ENCODE data around the gene TMPRSS3. TPM values are rescaled to one million over a fixed set of nuclear protein-coding genes. Genes with fewer than 3 reads are reported as not detected.

TMPRSS3 gene
- total RNA-seq, 2 donors from 2014 or later = 0.19 to 8.4 TPM

- peak overlapping the region; percentile 85 for H3K4me3 Mint-ChIP-seq
- H3K27me3 Mint-ChIP-seq = peaks cover 19 to 31% of the 10 kb centered on the region in 2 donors
- DNase-seq (ENCODE audit: low spot score) (no peak), ATAC-seq (no peak)
- no peaks in the 10 kb centered on the region for H3K9me3 Mint-ChIP-seq
- peaks cover 67 to 82% of the 10 kb centered on the region in 2 donors for H3K4me1 Mint-ChIP-seq (ENCODE audit: low read depth in 2 of 2)
- peak overlapping the region; percentile 74 to 78 for H3K27ac Mint-ChIP-seq
- H3K36me3 Mint-ChIP-seq = peaks cover 23% of the 10 kb centered on the region
These were observed 27.8 kb upstream of the TMPRSS3 start for GRCh38 chr21:42423685-42424084.

DNA sequence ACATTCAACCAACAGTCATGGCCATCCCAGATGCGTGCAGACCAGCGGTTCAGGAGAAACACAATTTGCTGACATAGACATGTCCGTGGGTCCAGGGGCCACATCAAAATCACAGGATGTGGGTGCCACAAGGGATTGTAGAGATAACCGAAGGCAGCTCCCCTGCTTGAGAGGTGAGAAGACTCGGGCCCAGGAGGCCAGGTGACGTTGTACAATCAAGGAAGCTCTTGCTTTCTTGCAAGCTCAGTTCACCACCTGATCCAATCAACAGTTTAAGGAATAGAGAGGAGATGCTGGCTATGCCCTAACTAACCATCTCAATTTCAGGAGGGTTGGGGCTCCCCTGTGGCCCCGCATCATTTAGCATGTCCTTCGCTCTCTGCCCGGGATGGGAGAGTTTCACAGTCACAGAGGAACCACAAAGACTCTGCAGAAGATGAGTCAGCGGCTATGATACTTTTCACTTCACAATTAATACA lies 27.4 kb upstream of the TMPRSS3 start:
- Mint-ChIP-seq H3K36me3 (peaks cover 23% of the 10 kb centered on the region), H3K4me1 (ENCODE audit: low read depth in 2 of 2) (peaks cover 67 to 87% of the 10 kb centered on the region in 2 donors), H3K4me3 (peak overlapping the region; percentile 85), H3K9me3 (no peaks in the 10 kb centered on the region), H3K27me3 (peaks cover 19 to 35% of the 10 kb centered on the region in 2 donors), H3K27ac (peak overlapping the region; percentile 74 to 78)
- no peak for DNase-seq (ENCODE audit: low spot score)
- ATAC-seq = peak; percentile 66 to 68

- H3K27ac Mint-ChIP-seq = peak overlapping the region; percentile 43 to 51
- H3K9me3 Mint-ChIP-seq = no peaks in the 10 kb centered on the region
- H3K27me3 Mint-ChIP-seq = peaks cover 19 to 39% of the 10 kb centered on the region in 2 donors
- no peak for DNase-seq (ENCODE audit: low spot score)
- peaks cover 23% of the 10 kb centered on the region for H3K36me3 Mint-ChIP-seq
- no peak for ATAC-seq
- H3K4me1 Mint-ChIP-seq (ENCODE audit: low read depth in 2 of 2) = peaks cover 61 to 89% of the 10 kb centered on the region in 2 donors
- H3K4me3 Mint-ChIP-seq = peak overlapping the region; percentile 46
These were observed 25.4 kb upstream of the TMPRSS3 start for GRCh38 chr21:42421018-42421793.

- no peak for DNase-seq (ENCODE audit: low spot score)
- peak overlapping the region in 1 of 2 donors; percentile 9 for H3K27ac Mint-ChIP-seq
- H3K4me1 Mint-ChIP-seq (ENCODE audit: low read depth in 2 of 2) = peaks cover 55 to 84% of the 10 kb centered on the region in 2 donors
- no peaks in the 10 kb centered on the region for H3K9me3 Mint-ChIP-seq
- no peak overlapping the region for H3K4me3 Mint-ChIP-seq
- peaks cover 20% of the 10 kb centered on the region for H3K36me3 Mint-ChIP-seq
- peaks cover 19 to 33% of the 10 kb centered on the region in 2 donors for H3K27me3 Mint-ChIP-seq
- ATAC-seq = no peak
These were observed 24.0 kb upstream of the TMPRSS3 start for GRCh38 chr21:42419845-42420244.

DNA sequence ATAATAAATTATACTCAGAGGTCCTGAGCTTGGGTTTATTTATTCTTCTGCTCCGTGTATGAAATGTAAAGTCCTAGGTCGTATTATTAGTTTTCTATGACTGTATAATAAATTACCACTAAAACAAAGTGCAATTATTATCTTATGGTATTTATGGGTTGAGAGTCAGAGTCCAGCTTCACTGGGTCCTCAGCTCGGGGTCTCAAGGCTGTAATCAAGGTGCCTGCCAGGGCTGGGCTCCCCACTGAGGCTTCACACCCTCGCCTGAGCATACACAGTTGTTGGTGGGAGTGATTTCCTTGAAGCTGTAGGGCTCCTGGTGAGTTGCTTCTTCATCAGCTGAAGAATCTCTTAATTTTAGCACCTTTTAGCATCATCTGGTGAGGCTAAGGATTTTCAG lies 23.0 kb upstream of the TMPRSS3 start:
- peaks cover 20% of the 10 kb centered on the region for H3K36me3 Mint-ChIP-seq
- peaks cover 19 to 33% of the 10 kb centered on the region in 2 donors for H3K27me3 Mint-ChIP-seq
- peak overlapping the region in 1 of 2 donors; percentile 9 for H3K27ac Mint-ChIP-seq

GRCh38 chr21:42417533-42417932 lies 21.7 kb upstream of the TMPRSS3 start:
- no peak for DNase-seq (ENCODE audit: low spot score)
- peak in 1 of 2 donors; percentile 63 for ATAC-seq
- peaks cover 36 to 76% of the 10 kb centered on the region in 2 donors for H3K4me1 Mint-ChIP-seq (ENCODE audit: low read depth in 2 of 2)
- peak overlapping the region in 1 of 2 donors; percentile 88 for H3K27ac Mint-ChIP-seq
- H3K9me3 Mint-ChIP-seq = no peaks in the 10 kb centered on the region
- peaks cover 19 to 33% of the 10 kb centered on the region in 2 donors for H3K27me3 Mint-ChIP-seq
- peak overlapping the region; percentile 49 for H3K4me3 Mint-ChIP-seq
- H3K36me3 Mint-ChIP-seq = peaks cover 20% of the 10 kb centered on the region

More for the DNA sequence above, 23.0 kb upstream of the TMPRSS3 start:
- Mint-ChIP-seq H3K4me3 (no peak overlapping the region), H3K4me1 (ENCODE audit: low read depth in 2 of 2) (peaks cover 49 to 82% of the 10 kb centered on the region in 2 donors), H3K9me3 (no peaks in the 10 kb centered on the region)
- no peak for ATAC-seq
- DNase-seq (ENCODE audit: low spot score) = no peak

DNA sequence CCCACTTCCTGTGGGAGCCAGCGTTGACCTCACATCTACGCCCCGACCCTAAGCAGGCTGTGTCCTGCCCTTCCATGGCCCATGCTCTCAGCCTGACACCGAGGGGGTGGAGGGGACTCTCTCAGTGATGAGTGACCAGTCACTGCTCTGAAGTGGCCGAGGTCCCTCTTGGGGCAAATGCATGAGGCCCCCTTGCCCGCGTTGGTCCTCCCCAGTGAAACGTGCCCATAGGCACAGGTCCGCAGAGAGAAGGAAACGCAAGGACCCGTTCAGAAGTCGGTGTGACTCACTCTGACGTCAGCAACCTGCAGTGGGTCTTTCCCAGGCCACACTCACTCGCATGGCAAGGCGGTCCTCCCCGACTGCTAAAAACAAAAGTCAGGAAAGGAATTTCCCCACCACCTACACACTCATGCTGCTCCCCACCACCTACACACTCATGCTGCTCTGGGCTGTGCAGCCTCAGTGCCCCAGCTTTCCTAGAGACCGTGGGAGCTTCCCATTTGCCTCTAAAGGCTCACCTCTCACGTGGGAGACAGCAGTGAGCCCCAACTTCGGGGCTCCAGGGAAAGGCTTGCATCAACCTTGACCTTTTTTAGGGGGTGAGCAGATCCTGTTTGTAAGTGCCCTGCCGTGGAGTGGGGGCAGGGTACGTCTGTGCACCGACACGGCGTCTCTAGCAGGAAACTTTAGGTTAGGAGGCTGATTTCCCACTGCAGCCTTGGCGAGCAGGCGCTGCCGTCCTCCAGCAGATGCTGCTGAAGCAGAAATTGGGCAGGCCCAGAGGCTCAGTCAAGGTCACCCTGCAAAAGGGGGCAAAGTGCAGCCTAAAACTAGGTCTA lies 19.3 kb upstream of the TMPRSS3 start:
- H3K4me3 Mint-ChIP-seq = peak overlapping the region; percentile 71

GRCh38 chr21:42414553-42414927 lies 18.7 kb upstream of the TMPRSS3 start:
- H3K36me3 Mint-ChIP-seq = peaks cover 8% of the 10 kb centered on the region
- no peaks in the 10 kb centered on the region for H3K9me3 Mint-ChIP-seq
- DNase-seq (ENCODE audit: low spot score) (no peak), ATAC-seq (no peak)
- peak overlapping the region; percentile 71 for H3K4me3 Mint-ChIP-seq
- peak overlapping the region; percentile 64 to 88 for H3K27ac Mint-ChIP-seq
- H3K27me3 Mint-ChIP-seq = peaks cover 0 to 21% of the 10 kb centered on the region in 2 donors
- H3K4me1 Mint-ChIP-seq (ENCODE audit: low read depth in 2 of 2) = peaks cover 17 to 51% of the 10 kb centered on the region in 2 donors

More for the DNA sequence above, 19.3 kb upstream of the TMPRSS3 start:
- H3K9me3 Mint-ChIP-seq = no peaks in the 10 kb centered on the region
- peak overlapping the region; percentile 64 to 88 for H3K27ac Mint-ChIP-seq
- peak; percentile 90 for DNase-seq (ENCODE audit: low spot score)
- peaks cover 18 to 53% of the 10 kb centered on the region in 2 donors for H3K4me1 Mint-ChIP-seq (ENCODE audit: low read depth in 2 of 2)
- H3K27me3 Mint-ChIP-seq = peaks cover under 1 to 20% of the 10 kb centered on the region in 2 donors
- H3K36me3 Mint-ChIP-seq = peaks cover 10% of the 10 kb centered on the region
- ATAC-seq = peak; percentile 92 to 95

- Mint-ChIP-seq H3K27me3 (peaks cover 0 to 16% of the 10 kb centered on the region in 2 donors), H3K27ac (peak overlapping the region; percentile 64 to 88), H3K4me1 (ENCODE audit: low read depth in 2 of 2) (peaks cover 13 to 47% of the 10 kb centered on the region in 2 donors), H3K36me3 (peaks cover 3% of the 10 kb centered on the region), H3K9me3 (no peaks in the 10 kb centered on the region), H3K4me3 (peak overlapping the region; percentile 59)
- ATAC-seq (no peak), DNase-seq (ENCODE audit: low spot score) (no peak)
These were observed 18.2 kb upstream of the TMPRSS3 start for GRCh38 chr21:42414066-42414465.

- no peak for DNase-seq (ENCODE audit: low spot score)
- H3K27me3 Mint-ChIP-seq = peaks cover 0 to 11% of the 10 kb centered on the region in 2 donors
- H3K4me3 Mint-ChIP-seq = peak overlapping the region; percentile 59
- H3K27ac Mint-ChIP-seq = peak overlapping the region in 1 of 2 donors; percentile 88
- H3K36me3 Mint-ChIP-seq = no peaks in the 10 kb centered on the region
- no peak for ATAC-seq
- H3K9me3 Mint-ChIP-seq = no peaks in the 10 kb centered on the region
- H3K4me1 Mint-ChIP-seq (ENCODE audit: low read depth in 2 of 2) = peaks cover 13 to 41% of the 10 kb centered on the region in 2 donors
These were observed 17.6 kb upstream of the TMPRSS3 start for GRCh38 chr21:42413500-42413899.

DNA sequence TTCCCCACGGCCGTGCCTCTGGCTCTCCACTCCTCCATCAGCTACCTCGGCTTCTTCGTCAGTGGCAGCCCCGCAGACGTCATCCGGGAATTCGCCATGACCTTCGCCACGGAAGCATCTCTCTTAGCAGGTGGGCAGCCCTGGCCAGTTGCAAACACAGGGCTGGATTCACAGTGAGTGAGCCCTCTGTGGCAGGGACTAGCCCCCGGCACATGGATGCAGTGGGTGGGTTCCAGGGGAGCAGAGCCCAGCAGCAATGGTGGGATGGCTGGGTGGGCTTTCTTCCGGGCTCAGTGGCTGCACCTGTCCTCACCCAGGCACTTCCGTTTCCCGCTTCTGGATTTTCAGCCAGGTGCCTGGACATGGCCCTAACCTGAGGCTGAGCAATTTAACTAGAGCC lies 17.2 kb upstream of the TMPRSS3 start:
- DNase-seq (ENCODE audit: low spot score) (no peak), ATAC-seq (no peak)
- no peak overlapping the region for H3K4me3 Mint-ChIP-seq
- H3K27me3 Mint-ChIP-seq = peaks cover 0 to 7% of the 10 kb centered on the region in 2 donors
- H3K36me3 Mint-ChIP-seq = no peaks in the 10 kb centered on the region
- peaks cover 13 to 37% of the 10 kb centered on the region in 2 donors for H3K4me1 Mint-ChIP-seq (ENCODE audit: low read depth in 2 of 2)
- peak overlapping the region in 1 of 2 donors; percentile 88 for H3K27ac Mint-ChIP-seq
- no peaks in the 10 kb centered on the region for H3K9me3 Mint-ChIP-seq

DNA sequence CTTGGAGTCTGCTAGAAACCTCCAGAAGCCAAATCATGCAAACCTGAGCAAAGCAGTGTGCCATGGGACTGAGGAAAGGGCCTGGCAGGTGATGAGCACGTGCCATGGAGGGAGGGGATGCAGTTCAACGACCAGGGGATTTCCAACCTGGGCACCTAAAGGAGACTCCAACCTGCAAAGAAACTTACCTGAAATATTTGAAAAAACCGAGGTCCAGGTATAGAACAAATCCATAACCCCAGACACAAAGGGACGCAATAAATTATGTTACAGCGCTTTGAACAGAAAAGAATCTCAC lies 16.7 kb upstream of the TMPRSS3 start:
- no peaks in the 10 kb centered on the region for H3K9me3 Mint-ChIP-seq
- H3K27me3 Mint-ChIP-seq = peaks cover 0 to 6% of the 10 kb centered on the region in 2 donors
- no peaks in the 10 kb centered on the region for H3K36me3 Mint-ChIP-seq
- ATAC-seq (no peak), DNase-seq (ENCODE audit: low spot score) (no peak)
- H3K4me1 Mint-ChIP-seq (ENCODE audit: low read depth in 2 of 2) = peaks cover 13 to 36% of the 10 kb centered on the region in 2 donors
- H3K27ac Mint-ChIP-seq = no peak overlapping the region
- no peak overlapping the region for H3K4me3 Mint-ChIP-seq

DNA sequence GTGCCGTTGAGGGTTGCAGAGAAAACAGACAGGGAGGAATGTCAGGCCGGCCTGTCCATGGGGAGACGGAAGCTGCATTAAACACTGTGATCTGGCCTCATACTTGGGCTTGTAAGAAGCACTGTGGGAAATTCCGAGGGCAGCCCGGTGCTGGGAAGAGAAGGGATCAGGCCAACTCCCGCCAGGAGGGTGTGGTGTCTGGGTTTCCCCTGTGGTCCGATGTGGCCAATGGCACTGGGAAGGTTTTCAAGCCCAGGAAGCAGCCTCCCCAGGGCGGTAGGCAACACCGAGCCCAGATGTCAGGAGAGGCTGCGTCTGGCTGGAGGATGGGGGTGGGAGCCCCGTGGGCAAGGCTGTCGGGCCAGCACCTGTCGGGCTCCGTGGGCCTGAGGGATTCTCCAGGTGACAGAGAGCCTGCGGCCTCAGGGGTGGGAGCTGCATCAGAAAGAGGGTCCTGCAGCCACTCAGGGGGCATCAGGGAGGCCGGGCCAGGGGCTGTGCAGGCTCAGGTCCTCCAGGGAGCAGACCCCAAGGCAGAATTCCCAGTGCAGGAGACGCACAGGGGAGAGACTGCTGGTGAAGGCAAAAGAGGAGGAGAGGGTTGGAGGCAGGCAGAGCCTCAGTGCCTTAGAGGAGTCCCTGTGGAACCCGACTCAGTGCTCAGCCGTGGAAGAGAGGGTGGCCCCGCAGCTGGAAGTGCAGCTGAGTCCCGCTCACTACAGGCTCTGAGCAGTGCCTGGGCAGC lies 16.2 kb upstream of the TMPRSS3 start:
- no peak for DNase-seq (ENCODE audit: low spot score)
- Mint-ChIP-seq H3K9me3 (no peaks in the 10 kb centered on the region), H3K36me3 (no peaks in the 10 kb centered on the region), H3K27ac (no peak overlapping the region), H3K27me3 (peaks cover 0 to 4% of the 10 kb centered on the region in 2 donors), H3K4me3 (no peak overlapping the region), H3K4me1 (ENCODE audit: low read depth in 2 of 2) (peaks cover 10 to 30% of the 10 kb centered on the region in 2 donors)
- ATAC-seq = no peak

Data from natural killer cell treated with Interleukin-12 subunit alpha and Interleukin-12 subunit beta and Interleukin-15 and Interleukin-18, amount 100 ng/mL, for 72 hours (primary cell).